ENCODE measurements around the gene CRTAC1.

DNA sequence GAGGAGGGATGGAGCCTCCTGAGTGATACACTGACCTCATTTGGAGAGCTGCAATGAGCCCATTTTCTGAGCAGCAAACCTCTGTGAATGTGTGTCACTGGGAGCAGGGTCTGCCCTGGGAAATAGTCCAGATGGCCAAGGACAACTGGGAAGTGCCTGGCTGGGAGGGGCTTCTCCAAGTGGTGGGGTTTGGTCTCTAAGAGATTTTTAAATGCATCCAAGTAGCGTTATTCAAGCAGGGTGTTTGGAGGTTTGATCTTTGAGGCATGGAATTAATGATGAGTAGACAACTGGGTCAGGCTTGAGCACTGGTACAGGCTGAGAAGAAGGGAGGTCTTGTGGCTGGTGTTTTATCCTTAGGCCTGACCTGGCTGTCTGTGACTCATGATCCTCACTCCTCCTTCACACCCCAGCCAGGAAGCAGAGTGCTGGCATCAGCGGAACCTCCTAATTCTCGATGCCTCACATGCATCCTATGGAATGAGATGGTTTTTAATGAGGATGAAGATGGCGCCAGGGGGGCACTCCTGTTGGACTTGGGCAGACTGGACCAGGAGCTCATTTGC is 177.5 kb downstream of the CRTAC1 start:
- TF ChIP-seq, protein P1, sequence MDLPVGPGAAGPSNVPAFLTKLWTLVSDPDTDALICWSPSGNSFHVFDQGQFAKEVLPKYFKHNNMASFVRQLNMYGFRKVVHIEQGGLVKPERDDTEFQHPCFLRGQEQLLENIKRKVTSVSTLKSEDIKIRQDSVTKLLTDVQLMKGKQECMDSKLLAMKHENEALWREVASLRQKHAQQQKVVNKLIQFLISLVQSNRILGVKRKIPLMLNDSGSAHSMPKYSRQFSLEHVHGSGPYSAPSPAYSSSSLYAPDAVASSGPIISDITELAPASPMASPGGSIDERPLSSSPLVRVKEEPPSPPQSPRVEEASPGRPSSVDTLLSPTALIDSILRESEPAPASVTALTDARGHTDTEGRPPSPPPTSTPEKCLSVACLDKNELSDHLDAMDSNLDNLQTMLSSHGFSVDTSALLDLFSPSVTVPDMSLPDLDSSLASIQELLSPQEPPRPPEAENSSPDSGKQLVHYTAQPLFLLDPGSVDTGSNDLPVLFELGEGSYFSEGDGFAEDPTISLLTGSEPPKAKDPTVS (IDR thresholded peaks at IDR 0.05; ENCODE audit: low read depth, low read length): no peak
- TF ChIP-seq ZSCAN29 (IDR thresholded peaks at IDR 0.05) (no peak), SMC3 (IDR thresholded peaks at IDR 0.05; ENCODE audit: borderline replicate concordance, low read length) (no peak), YY1 (IDR thresholded peaks at IDR 0.05; ENCODE audit: low read depth, low read length) (no peak)
- TF ChIP-seq, protein P2, sequence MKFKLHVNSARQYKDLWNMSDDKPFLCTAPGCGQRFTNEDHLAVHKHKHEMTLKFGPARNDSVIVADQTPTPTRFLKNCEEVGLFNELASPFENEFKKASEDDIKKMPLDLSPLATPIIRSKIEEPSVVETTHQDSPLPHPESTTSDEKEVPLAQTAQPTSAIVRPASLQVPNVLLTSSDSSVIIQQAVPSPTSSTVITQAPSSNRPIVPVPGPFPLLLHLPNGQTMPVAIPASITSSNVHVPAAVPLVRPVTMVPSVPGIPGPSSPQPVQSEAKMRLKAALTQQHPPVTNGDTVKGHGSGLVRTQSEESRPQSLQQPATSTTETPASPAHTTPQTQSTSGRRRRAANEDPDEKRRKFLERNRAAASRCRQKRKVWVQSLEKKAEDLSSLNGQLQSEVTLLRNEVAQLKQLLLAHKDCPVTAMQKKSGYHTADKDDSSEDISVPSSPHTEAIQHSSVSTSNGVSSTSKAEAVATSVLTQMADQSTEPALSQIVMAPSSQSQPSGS (IDR thresholded peaks at IDR 0.05; ENCODE audit: low read length): no peak
- TF ChIP-seq, protein P3, sequence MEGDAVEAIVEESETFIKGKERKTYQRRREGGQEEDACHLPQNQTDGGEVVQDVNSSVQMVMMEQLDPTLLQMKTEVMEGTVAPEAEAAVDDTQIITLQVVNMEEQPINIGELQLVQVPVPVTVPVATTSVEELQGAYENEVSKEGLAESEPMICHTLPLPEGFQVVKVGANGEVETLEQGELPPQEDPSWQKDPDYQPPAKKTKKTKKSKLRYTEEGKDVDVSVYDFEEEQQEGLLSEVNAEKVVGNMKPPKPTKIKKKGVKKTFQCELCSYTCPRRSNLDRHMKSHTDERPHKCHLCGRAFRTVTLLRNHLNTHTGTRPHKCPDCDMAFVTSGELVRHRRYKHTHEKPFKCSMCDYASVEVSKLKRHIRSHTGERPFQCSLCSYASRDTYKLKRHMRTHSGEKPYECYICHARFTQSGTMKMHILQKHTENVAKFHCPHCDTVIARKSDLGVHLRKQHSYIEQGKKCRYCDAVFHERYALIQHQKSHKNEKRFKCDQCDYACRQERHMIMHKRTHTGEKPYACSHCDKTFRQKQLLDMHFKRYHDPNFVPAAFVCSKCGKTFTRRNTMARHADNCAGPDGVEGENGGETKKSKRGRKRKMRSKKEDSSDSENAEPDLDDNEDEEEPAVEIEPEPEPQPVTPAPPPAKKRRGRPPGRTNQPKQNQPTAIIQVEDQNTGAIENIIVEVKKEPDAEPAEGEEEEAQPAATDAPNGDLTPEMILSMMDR (IDR thresholded peaks at IDR 0.05 in 2 of 3, conservative IDR thresholded peaks at IDR 0.05 in 1 of 3; ENCODE audit: control insufficient read depth in 2 of 3, extremely low read depth in 1 of 3, insufficient read depth in 1 of 3, low read depth in 3 of 3, low read length in 3 of 3): no peak

Data from GM12878 (cell line).